Fibroblast of lung (primary cell): Measurements from ENCODE around the gene RETREG1. TPM values are rescaled to one million over a fixed set of nuclear protein-coding genes. Genes with fewer than 3 reads are reported as not detected.

Source experiments
- DNase-seq, 2 donors: peaks; one replicate each; pipeline versions ENCODE4 v3.0.0 to v3.0.0-alpha.2; 2010; ENCODE audit warnings: low read depth in 2 of 2
- H2AFZ ChIP-seq: 2 replicates; pipeline ENCODE4 v1.5.1; 2012; ENCODE audit warnings: low read length, control low read depth, inconsistent platforms
- H3K27ac ChIP-seq: 2 replicates; pipeline ENCODE4 v1.5.1; 2011; ENCODE audit warnings: low read length, control low read depth; ENCODE audit not compliant: insufficient read depth
- H3K27me3 ChIP-seq: 2 replicates; pipeline ENCODE4 v1.5.1; 2011; ENCODE audit warnings: mild to moderate bottlenecking, low read length; ENCODE audit not compliant: control insufficient read depth, insufficient read depth
- H3K36me3 ChIP-seq: 2 replicates; pipeline ENCODE4 v1.5.1; 2011; ENCODE audit warnings: low read length; ENCODE audit not compliant: control insufficient read depth, insufficient read depth
- H3K4me1 ChIP-seq: 2 replicates; pipeline ENCODE4 v1.5.1; 2011; ENCODE audit warnings: low read length; ENCODE audit not compliant: control insufficient read depth, insufficient read depth; ENCODE audit errors: extremely low read depth
- H3K4me2 ChIP-seq: 2 replicates; pipeline ENCODE4 v1.5.1; 2011; ENCODE audit warnings: low read length, control low read depth; ENCODE audit not compliant: insufficient read depth; ENCODE audit errors: extremely low read depth
- H3K4me3 ChIP-seq, 4 experiments: fragments of 200-600 bp in 1 of 4; sonication (generic) in 1 of 4; replicated peaks in 1 of 4; 2 replicates each; pipeline ENCODE4 v1.5.1; 2011 to 2016; ENCODE audit warnings: low read length in 4 of 4, low read depth in 3 of 4, mild to moderate bottlenecking in 3 of 4, control low read depth in 2 of 4, inconsistent platforms in 1 of 4, mixed read lengths in 1 of 4; ENCODE audit not compliant: insufficient read depth in 1 of 4; ENCODE audit errors: control extremely low read depth in 1 of 4
- H3K79me2 ChIP-seq: 2 replicates; pipeline ENCODE4 v1.5.1; 2012; ENCODE audit warnings: mild to moderate bottlenecking, low read length, inconsistent platforms; ENCODE audit not compliant: control insufficient read depth, insufficient read depth
- H3K9ac ChIP-seq: 2 replicates; pipeline ENCODE4 v1.5.1; 2011; ENCODE audit warnings: mild to moderate bottlenecking, low read length, control low read depth; ENCODE audit not compliant: insufficient read depth
- H3K9me3 ChIP-seq: 2 replicates; pipeline ENCODE4 v1.5.1; 2012; ENCODE audit warnings: low read depth, low read length; ENCODE audit not compliant: control insufficient read depth, insufficient read depth
- H4K20me1 ChIP-seq: 2 replicates; pipeline ENCODE4 v1.5.1; 2011; ENCODE audit warnings: low read length; ENCODE audit not compliant: control insufficient read depth, insufficient read depth; ENCODE audit errors: extremely low read depth
- EZH2 ChIP-seq: IDR thresholded peaks from 2 replicates; pipeline ENCODE4 v1.5.1; 2012; ENCODE audit warnings: low read length, control low read depth, mild to moderate bottlenecking; ENCODE audit errors: missing control alignments
- polyA plus RNA-seq, 2 donors: library from polyadenylated mRNA; depleted of rRNA in 1 of 2; stranded (reverse) in 1 of 2; unstranded in 1 of 2; fragments of >200 nt; gene quantifications; 2 replicates each; pipeline ENCODE4 v1.2.1, GENCODE V29; 2011 to 2012; ENCODE audit warnings: missing spikeins in 1 of 2
- total RNA-seq: library from RNA; depleted of rRNA; stranded (reverse); fragments of >200 nt; gene quantifications from 2 replicates; pipeline ENCODE4 v1.2.1, GENCODE V29; 2014
- TF ChIP-seq, protein P1 (sequence below), 2 donors: IDR thresholded peaks in 1 of 2; conservative IDR thresholded peaks in 1 of 2; 1 replicate in 1 of 2; 2 replicates in 1 of 2; pipeline ENCODE4 v1.5.1; 2011 to 2012; ENCODE audit warnings: low read length in 2 of 2, control low read depth in 1 of 2, inconsistent platforms in 1 of 2, low read depth in 1 of 2, mild to moderate bottlenecking in 1 of 2

RETREG1 gene
- total and polyA plus RNA-seq, 2 donors (not counting 1 experiment from before 2014, with no cell fraction given) = 0.41 to 0.99 TPM

- Histone ChIP-seq H2AFZ (no peak overlapping the region), H3K27ac (no peak overlapping the region), H3K9ac (no peak overlapping the region), H3K36me3 (no peaks in the 10 kb centered on the region), H4K20me1 (no peaks in the 10 kb centered on the region), H3K4me1 (peaks cover 3% of the 10 kb centered on the region), H3K4me2 (no peak overlapping the region), H3K4me3 (no peak overlapping the region), H3K9me3 (no peaks in the 10 kb centered on the region), H3K27me3 (no peaks in the 10 kb centered on the region), H3K79me2 (no peaks in the 10 kb centered on the region)
- no peak for TF ChIP-seq EZH2
- TF ChIP-seq, protein P1, sequence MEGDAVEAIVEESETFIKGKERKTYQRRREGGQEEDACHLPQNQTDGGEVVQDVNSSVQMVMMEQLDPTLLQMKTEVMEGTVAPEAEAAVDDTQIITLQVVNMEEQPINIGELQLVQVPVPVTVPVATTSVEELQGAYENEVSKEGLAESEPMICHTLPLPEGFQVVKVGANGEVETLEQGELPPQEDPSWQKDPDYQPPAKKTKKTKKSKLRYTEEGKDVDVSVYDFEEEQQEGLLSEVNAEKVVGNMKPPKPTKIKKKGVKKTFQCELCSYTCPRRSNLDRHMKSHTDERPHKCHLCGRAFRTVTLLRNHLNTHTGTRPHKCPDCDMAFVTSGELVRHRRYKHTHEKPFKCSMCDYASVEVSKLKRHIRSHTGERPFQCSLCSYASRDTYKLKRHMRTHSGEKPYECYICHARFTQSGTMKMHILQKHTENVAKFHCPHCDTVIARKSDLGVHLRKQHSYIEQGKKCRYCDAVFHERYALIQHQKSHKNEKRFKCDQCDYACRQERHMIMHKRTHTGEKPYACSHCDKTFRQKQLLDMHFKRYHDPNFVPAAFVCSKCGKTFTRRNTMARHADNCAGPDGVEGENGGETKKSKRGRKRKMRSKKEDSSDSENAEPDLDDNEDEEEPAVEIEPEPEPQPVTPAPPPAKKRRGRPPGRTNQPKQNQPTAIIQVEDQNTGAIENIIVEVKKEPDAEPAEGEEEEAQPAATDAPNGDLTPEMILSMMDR (conservative IDR thresholded peaks at IDR 0.05 in 1 of 2, IDR thresholded peaks at IDR 0.05 in 1 of 2; ENCODE audit: low read depth in 1 of 2, low read length in 2 of 2) = no peak
- no peak for DNase-seq
Measured at GRCh38 chr5:16493261-16493660, 123.5 kb downstream of the RETREG1 start.

DNA sequence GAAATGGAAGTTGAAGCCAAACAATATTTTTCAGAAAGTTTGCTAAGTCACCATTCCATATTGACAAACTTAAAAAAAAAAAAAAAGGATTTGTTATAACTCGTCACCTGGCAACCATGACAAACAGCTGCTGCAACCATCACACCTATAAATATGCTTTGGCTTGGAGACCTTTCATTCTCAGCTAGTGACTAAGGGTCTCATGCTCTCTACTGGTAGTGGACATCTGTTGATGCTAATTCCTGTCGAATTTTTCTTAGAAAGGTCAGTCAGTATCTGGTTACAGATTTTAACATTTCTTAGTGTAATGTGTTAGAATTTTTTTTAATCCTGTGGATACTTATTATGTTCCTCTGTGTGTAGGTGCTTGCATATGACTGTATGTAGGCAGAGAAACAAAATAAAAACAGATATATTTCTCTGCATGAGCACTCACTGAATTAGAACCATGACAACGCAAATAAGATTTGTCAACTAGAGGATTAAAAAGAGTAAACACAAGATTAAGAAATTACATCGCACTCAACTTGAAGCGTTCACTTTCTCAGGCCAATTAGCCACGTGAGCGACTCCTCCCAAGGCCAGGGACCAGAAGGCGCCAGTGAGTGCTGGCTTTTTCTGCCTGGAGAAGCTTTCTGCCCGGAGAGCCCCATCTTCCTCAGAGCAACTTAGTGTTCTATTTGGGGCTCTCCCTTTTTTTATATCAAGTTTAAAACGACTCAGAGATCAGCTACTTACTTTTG lies 124.2 kb downstream of the RETREG1 start:
- Histone ChIP-seq H3K4me3 (no peak overlapping the region), H2AFZ (no peak overlapping the region), H3K9me3 (no peaks in the 10 kb centered on the region), H3K27ac (no peak overlapping the region), H3K36me3 (no peaks in the 10 kb centered on the region), H3K27me3 (no peaks in the 10 kb centered on the region), H3K79me2 (no peaks in the 10 kb centered on the region), H3K4me2 (no peak overlapping the region), H3K4me1 (peaks cover 3% of the 10 kb centered on the region), H3K9ac (no peak overlapping the region), H4K20me1 (no peaks in the 10 kb centered on the region)
- TF ChIP-seq, protein P1 (conservative IDR thresholded peaks at IDR 0.05 in 1 of 2, IDR thresholded peaks at IDR 0.05 in 1 of 2; ENCODE audit: low read depth in 1 of 2, low read length in 2 of 2) = no peak
- TF ChIP-seq EZH2 = no peak
- peak; percentile 36 to 71 for DNase-seq

GRCh38 chr5:16490911-16491310 lies 125.9 kb downstream of the RETREG1 start:
- Histone ChIP-seq H3K27ac (no peak overlapping the region), H3K4me3 (no peak overlapping the region), H3K36me3 (no peaks in the 10 kb centered on the region), H3K79me2 (no peaks in the 10 kb centered on the region), H4K20me1 (no peaks in the 10 kb centered on the region), H3K9ac (no peak overlapping the region), H3K4me2 (no peak overlapping the region), H2AFZ (no peak overlapping the region), H3K4me1 (peaks cover 3% of the 10 kb centered on the region), H3K27me3 (no peaks in the 10 kb centered on the region), H3K9me3 (no peaks in the 10 kb centered on the region)
- TF ChIP-seq EZH2 = no peak
- TF ChIP-seq, protein P1 (conservative IDR thresholded peaks at IDR 0.05 in 1 of 2, IDR thresholded peaks at IDR 0.05 in 1 of 2; ENCODE audit: low read depth in 1 of 2, low read length in 2 of 2) = no peak
- no peak for DNase-seq
